H1 (cell line): ENCODE data around the gene AFF2. TPM values are rescaled to one million over a fixed set of nuclear protein-coding genes. Genes with fewer than 3 reads are reported as not detected.
A peak's percentile ranks its signal among the peaks of the same experiment; 100 is the strongest.

ENCODE experiments used
- CTCF ChIA-PET: fragments of 300-600 bp; sonication (Branson Sonifier 250); formaldehyde crosslinking; loops from one replicate; lab custom pipeline; 2021; ENCODE audit not compliant: partially characterized antibody; lab: Charles Lee
- POLR2A ChIA-PET: fragments of 300-600 bp; sonication (Branson Sonifier 250); formaldehyde crosslinking; loops from one replicate; lab custom pipeline; 2021; ENCODE audit warnings: inconsistent platforms; ENCODE audit not compliant: partially characterized antibody; lab: Charles Lee
- DNase-seq, 2 experiments: peaks; one replicate each; pipeline versions ENCODE4 v3.0.0 to v3.0.0-alpha.2; 2010 to 2022; ENCODE audit warnings: low spot score in 2 of 2, low read depth in 1 of 2, mixed read lengths in 1 of 2
- FAIRE-seq: peaks from 2 replicates; lab custom pipeline; 2011; peaks lifted over from hg19 to GRCh38; lab: Jason Lieb, UNC
- H2AFZ ChIP-seq: 2 replicates; pipeline ENCODE4 v1.8.1; 2012; ENCODE audit warnings: low read length, inconsistent platforms
- H2AK5ac ChIP-seq: 2 replicates; pipeline ENCODE4 v1.6.1; 2013; ENCODE audit warnings: low read depth, low read length
- H2BK120ac ChIP-seq: replicated peaks from 2 replicates; pipeline ENCODE3; 2013; ENCODE audit warnings: low read depth, low read length, inconsistent platforms
- H2BK12ac ChIP-seq: 2 replicates; pipeline ENCODE4 v1.6.1; 2013; ENCODE audit warnings: low read depth, low read length
- H2BK15ac ChIP-seq: 2 replicates; pipeline ENCODE4 v1.6.1; 2013; ENCODE audit warnings: low read length
- H2BK20ac ChIP-seq: 2 replicates; pipeline ENCODE4 v1.6.1; 2013; ENCODE audit warnings: low read length
- H2BK5ac ChIP-seq: 2 replicates; pipeline ENCODE4 v1.6.1; 2013; ENCODE audit warnings: low read depth, low read length
- H3K14ac ChIP-seq: 2 replicates; pipeline ENCODE4 v1.6.1; 2013; ENCODE audit warnings: inconsistent platforms; ENCODE audit not compliant: insufficient read length
- H3K18ac ChIP-seq: 2 replicates; pipeline ENCODE4 v1.6.1; 2013; ENCODE audit warnings: low read length; ENCODE audit errors: extremely low read depth
- H3K23ac ChIP-seq: 2 replicates; pipeline ENCODE4 v1.6.1; 2013; ENCODE audit warnings: inconsistent platforms; ENCODE audit not compliant: insufficient read length
- H3K23me2 ChIP-seq: 2 replicates; pipeline ENCODE4 v1.6.1; 2013; ENCODE audit warnings: low read depth, low read length
- H3K27ac ChIP-seq: 2 replicates; pipeline ENCODE4 v1.6.1; 2011; ENCODE audit warnings: low read depth, low read length, inconsistent platforms
- H3K27me3 ChIP-seq, 4 experiments: replicated peaks in 1 of 4; 1 replicate in 1 of 4; 2 replicates in 3 of 4; pipeline versions ENCODE4 v1.6.1 to v1.8.1; 2011 to 2013; ENCODE audit warnings: low read length in 3 of 4, mild to moderate bottlenecking in 3 of 4, inconsistent platforms in 2 of 4, mixed read lengths in 2 of 4, moderate library complexity in 1 of 4; ENCODE audit not compliant: control insufficient read depth in 3 of 4, insufficient read depth in 3 of 4; ENCODE audit errors: extremely low read depth in 1 of 4
- H3K36me3 ChIP-seq, 4 experiments: 2 replicates each; pipeline versions ENCODE4 v1.6.1 to v1.8.1; 2011 to 2013; ENCODE audit warnings: mild to moderate bottlenecking in 4 of 4, low read length in 3 of 4, moderate library complexity in 2 of 4, control low read depth in 1 of 4, inconsistent platforms in 1 of 4; ENCODE audit not compliant: insufficient read depth in 4 of 4, control insufficient read depth in 2 of 4
- H3K4ac ChIP-seq: replicated peaks from 2 replicates; pipeline ENCODE3; 2013; ENCODE audit warnings: low read length, low read depth, mixed read lengths, inconsistent platforms; ENCODE audit not compliant: insufficient read length
- H3K4me1 ChIP-seq, 4 experiments: replicated peaks in 1 of 4; 1 replicate in 1 of 4; 2 replicates in 3 of 4; pipeline versions ENCODE4 v1.6.1 to v1.8.1; 2011 to 2013; ENCODE audit warnings: low read length in 3 of 4, inconsistent platforms in 2 of 4, mixed read lengths in 1 of 4; ENCODE audit not compliant: insufficient read depth in 4 of 4, control insufficient read depth in 3 of 4
- H3K4me2 ChIP-seq, 2 experiments: 2 replicates each; pipeline versions ENCODE4 v1.6.1 to v1.8.1; 2011 to 2013; ENCODE audit warnings: low read depth in 2 of 2, low read length in 2 of 2, control low read depth in 1 of 2, inconsistent platforms in 1 of 2, mild to moderate bottlenecking in 1 of 2; ENCODE audit not compliant: insufficient read depth in 1 of 2
- H3K4me3 ChIP-seq, 4 experiments: fragments of 200-600, 300-600 bp in 1 of 4; sonication (generic), shearing (Covaris generic), sonication (Bioruptor Twin) in 1 of 4; 2 replicates each; pipeline versions ENCODE4 v1.5.1 to v1.8.1; 2011 to 2016; ENCODE audit warnings: low read length in 4 of 4, low read depth in 3 of 4, control low read depth in 2 of 4, inconsistent platforms in 2 of 4, mild to moderate bottlenecking in 2 of 4, mixed read lengths in 1 of 4, moderate library complexity in 1 of 4; ENCODE audit not compliant: insufficient read depth in 2 of 4; ENCODE audit errors: extremely low read depth in 1 of 4
- H3K56ac ChIP-seq: replicated peaks from 2 replicates; pipeline ENCODE3; 2013; ENCODE audit warnings: low read depth, mild to moderate bottlenecking, mixed read lengths, low read length, inconsistent platforms; ENCODE audit not compliant: insufficient read length
- H3K79me1 ChIP-seq: 2 replicates; pipeline ENCODE4 v1.6.1; 2013; ENCODE audit warnings: low read depth, low read length, control low read depth
- H3K79me2 ChIP-seq, 2 experiments: 2 replicates each; pipeline versions ENCODE4 v1.6.1 to v1.8.1; 2012 to 2013; ENCODE audit warnings: low read length in 2 of 2, mild to moderate bottlenecking in 2 of 2, inconsistent platforms in 1 of 2; ENCODE audit not compliant: insufficient read depth in 2 of 2, control insufficient read depth in 1 of 2
- H3K9ac ChIP-seq, 4 experiments: replicated peaks in 1 of 4; 1 replicate in 1 of 4; 2 replicates in 3 of 4; pipeline versions ENCODE4 v1.6.1 to v1.8.1; 2011 to 2013; ENCODE audit warnings: low read depth in 3 of 4, low read length in 3 of 4, control low read depth in 2 of 4, mild to moderate bottlenecking in 2 of 4, moderate library complexity in 2 of 4, inconsistent platforms in 1 of 4; ENCODE audit errors: extremely low read depth in 1 of 4
- H3K9me3 ChIP-seq, 2 experiments: 2 replicates each; pipeline versions ENCODE4 v1.6.1 to v1.8.1; 2012 to 2013; ENCODE audit warnings: mild to moderate bottlenecking in 2 of 2, moderate library complexity in 2 of 2, control low read depth in 1 of 2, inconsistent platforms in 1 of 2, low read depth in 1 of 2, low read length in 1 of 2, mixed read lengths in 1 of 2; ENCODE audit not compliant: insufficient read depth in 2 of 2
- H4K20me1 ChIP-seq, 2 experiments: replicated peaks in 1 of 2; 2 replicates each; pipeline versions ENCODE3 to v1.8.1; 2011 to 2013; ENCODE audit warnings: inconsistent platforms in 2 of 2, low read length in 2 of 2, mild to moderate bottlenecking in 1 of 2; ENCODE audit not compliant: insufficient read depth in 2 of 2, control insufficient read depth in 1 of 2
- H4K5ac ChIP-seq: 2 replicates; pipeline ENCODE4 v1.6.1; 2013; ENCODE audit warnings: low read length, low read depth, mixed read lengths, inconsistent platforms; ENCODE audit not compliant: insufficient read length
- H4K8ac ChIP-seq: 2 replicates; pipeline ENCODE4 v1.8.0; 2013; ENCODE audit warnings: mild to moderate bottlenecking, moderate library complexity, low read length, inconsistent platforms; ENCODE audit not compliant: insufficient read depth; ENCODE audit errors: extremely low read depth
- H4K91ac ChIP-seq: replicated peaks from 2 replicates; pipeline ENCODE3; 2013; ENCODE audit warnings: low read length, mixed read lengths, inconsistent platforms; ENCODE audit not compliant: insufficient read length
- ATF2 ChIP-seq: IDR thresholded peaks from 2 replicates; pipeline ENCODE4 v1.6.1; 2012; ENCODE audit warnings: low read length, inconsistent platforms
- KDM4A ChIP-seq: IDR thresholded peaks from one replicate; pipeline ENCODE4 v1.7.1; 2012; ENCODE audit warnings: low read depth, mild to moderate bottlenecking, moderate library complexity, low read length, inconsistent platforms; ENCODE audit not compliant: severe bottlenecking
- MAFK ChIP-seq: IDR thresholded peaks from 2 replicates; pipeline ENCODE4 v1.6.1; 2012; ENCODE audit warnings: low read depth, mild to moderate bottlenecking, improper control_type of control experiment, low read length
- RAD21 ChIP-seq, 2 experiments: IDR thresholded peaks in 1 of 2; conservative IDR thresholded peaks in 1 of 2; 2 replicates each; pipeline ENCODE4 v1.6.1; 2011; ENCODE audit warnings: low read depth in 2 of 2, low read length in 2 of 2, improper control_type of control experiment in 1 of 2, inconsistent platforms in 1 of 2, mild to moderate bottlenecking in 1 of 2, moderate library complexity in 1 of 2
- WGBS, 2 experiments: shearing (Covaris generic) in 1 of 2; methylation state at CpG; one replicate each; pipeline versions ENCODE4 v1.1.6 to v1.1.7; 2013 to 2015; ENCODE audit warnings: low lambda C conversion rate in 2 of 2, mixed read lengths in 2 of 2, inconsistent platforms in 1 of 2, low coverage in 1 of 2, missing lambda C conversion rate in 1 of 2; ENCODE audit not compliant: insufficient replicate concordance in 2 of 2, insufficient coverage in 1 of 2, insufficient read length in 1 of 2; ENCODE audit errors: extremely low coverage in 1 of 2, missing lambda C conversion rate in 1 of 2; 5-methylcytosine and 5-hydroxymethylcytosine counted together
- polyA plus RNA-seq, 7 experiments: library from polyadenylated mRNA; depleted of rRNA in 3 of 7; stranded (reverse) in 5 of 7; unstranded in 2 of 7; fragments of >200 nt in 5 of 7; fragments of 200-250 nt in 2 of 7; gene quantifications; 1 replicate in 5 of 7; 2 replicates in 1 of 7; 4 replicates in 1 of 7; pipeline versions ENCODE4 v1.2.1 to v1.2.3, GENCODE V29; 2011 to 2013; ENCODE audit warnings: missing spikeins in 2 of 7, mixed read lengths in 2 of 7
- total RNA-seq: library from RNA; stranded (reverse); fragmentation: NEBNext Ultra II Directional; extraction: Animal tissue kit (Norgen Biotek cat#: 25700); gene quantifications from 2 replicates; pipeline ENCODE4 v1.2.1, GENCODE V29; 2021

AFF2 gene
- total and polyA plus RNA-seq, 2 of the 8 experiments (the other 6 are each of a cell fraction or from before 2014, with no cell fraction given), result 2.0 to 7.3 TPM

GRCh38 chrX:148905400-148905799, 405.0 kb downstream of the AFF2 start:
- Histone ChIP-seq H4K91ac (no peak overlapping the region), H3K27me3 (no peaks in the 10 kb centered on the region), H3K56ac (no peak overlapping the region), H3K9me3 (no peaks in the 10 kb centered on the region), H3K23ac (no peak overlapping the region), H2BK12ac (no peak overlapping the region), H2BK120ac (no peak overlapping the region), H3K27ac (no peak overlapping the region), H2BK5ac (no peak overlapping the region), H3K18ac (no peak overlapping the region), H4K8ac (no peak overlapping the region), H3K36me3 (no peaks in the 10 kb centered on the region), H3K23me2 (no peaks in the 10 kb centered on the region), H2BK20ac (no peak overlapping the region), H3K4me2 (no peak overlapping the region), H3K14ac (no peak overlapping the region), H3K4me3 (no peak overlapping the region), H2BK15ac (no peak overlapping the region), H4K5ac (no peak overlapping the region), H3K79me2 (no peaks in the 10 kb centered on the region), H4K20me1 (no peaks in the 10 kb centered on the region), H2AFZ (no peak overlapping the region), H3K79me1 (no peaks in the 10 kb centered on the region), H3K9ac (no peak overlapping the region), H2AK5ac (no peak overlapping the region), H3K4ac (no peak overlapping the region), H3K4me1 (no peaks in the 10 kb centered on the region)
- FAIRE-seq (peak; percentile 50), DNase-seq (no peak)
- ChIA-PET POLR2A (no interaction called here), CTCF (interaction anchor here (1.6 kb wide), 1 partner anchor 29 kb away, joined by 3 read pairs; no protein-coding TSS in a partner anchor)
- WGBS, 2 experiments, result 77% methylated on average over 2 of the region's 5 CpGs; no CpG with 5 or more reads in 1 of the 2 experiments
- no peak for TF ChIP-seq ATF2
- TF ChIP-seq KDM4A, result no peak
- no peak for TF ChIP-seq RAD21 (IDR thresholded peaks at IDR 0.05 in 1 of 2, conservative IDR thresholded peaks at IDR 0.05 in 1 of 2; ENCODE audit: low read depth in 2 of 2, low read length in 2 of 2)
- TF ChIP-seq MAFK, result no peak
